RWPE1 (cell line): ENCODE measurements around the gene NCOR2.

Experiments used
- CTCF ChIA-PET: fragments of 350-600 bp; sonication (Branson Sonifier 250); formaldehyde crosslinking; extraction: SDS; loops from one replicate; lab custom pipeline; 2021; lab: Yijun Ruan, JAX
- POLR2A ChIA-PET: fragments of 400-600 bp; formaldehyde crosslinking; extraction: SDS; loops from one replicate; lab custom pipeline; 2020; ENCODE audit warnings: antibody characterized with exemption; ENCODE audit not compliant: low non-redundant PET; lab: Yijun Ruan, JAX
- DNase-seq: peaks from one replicate; pipeline ENCODE4 v3.0.0; 2012; ENCODE audit warnings: low spot score
- H3K27ac ChIP-seq: fragments of 450-650 bp; 2 replicates; pipeline ENCODE4 v1.5.1; 2017
- CTCF ChIP-seq: fragments of 450-650 bp; conservative IDR thresholded peaks from 2 replicates; pipeline ENCODE4 v1.5.1; 2017; ENCODE audit warnings: low read depth, mild to moderate bottlenecking

Gene NCOR2

GRCh38 chr12:124558313-124558712 lies 9.1 kb downstream of the NCOR2 start:
- 0 out of 2 replicates have a peak overlapping the region, but pooled peaks have one; percentile 7 for H3K27ac ChIP-seq
- ChIA-PET POLR2A (no interaction called here), CTCF (no interaction called here)
- TF ChIP-seq CTCF, result no peak
- no peak for DNase-seq

DNA sequence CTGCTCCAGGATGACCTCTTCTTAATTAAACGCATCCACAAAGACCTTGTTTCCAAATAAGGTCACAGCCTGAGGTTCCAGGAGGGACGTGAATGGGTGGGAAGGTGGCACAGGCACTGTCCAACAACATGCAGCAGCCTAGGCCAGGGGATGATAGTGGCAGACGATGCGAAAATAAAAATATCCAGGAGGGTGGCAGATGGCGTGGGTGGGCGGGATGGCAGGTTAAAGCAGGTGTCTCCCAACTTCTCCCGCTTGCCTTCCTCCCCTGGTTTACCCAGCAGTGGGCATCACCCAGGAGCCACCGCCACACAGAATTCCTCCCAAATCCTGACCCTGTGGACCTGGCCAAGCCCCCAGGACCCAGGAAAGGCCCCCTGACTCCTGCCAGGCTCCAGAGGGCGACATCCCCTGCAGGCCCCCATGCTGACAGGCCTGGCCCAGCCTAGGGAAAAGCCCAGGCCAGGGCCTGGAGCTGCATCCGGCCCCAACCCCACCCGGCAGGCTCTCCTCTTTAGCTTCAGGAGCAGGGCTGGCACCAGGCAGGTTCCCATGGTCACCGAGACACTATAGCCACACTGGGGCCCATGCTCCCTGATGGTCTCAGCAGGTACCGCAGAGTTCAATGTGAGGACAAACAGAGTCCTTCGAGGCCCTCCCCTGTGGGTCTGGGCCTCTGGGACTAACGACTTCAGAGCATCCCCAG lies 9.7 kb downstream of the NCOR2 start:
- DNase-seq, result no peak
- no peak for TF ChIP-seq CTCF
- POLR2A ChIA-PET, result no interaction called here
- CTCF ChIA-PET, result interaction anchor here (0.9 kb wide), 1 partner anchor 206 kb away, joined by 4 read pairs; no protein-coding TSS in a partner anchor
- peak overlapping the region; percentile 7; the same call in 1 of the 2 replicates for H3K27ac ChIP-seq

GRCh38 chr12:124556896-124557501 lies 10.4 kb downstream of the NCOR2 start:
- DNase-seq, result no peak
- H3K27ac ChIP-seq, result peak overlapping the region; percentile 7; the same call in 1 of the 2 replicates
- TF ChIP-seq CTCF, result no peak

GRCh38 chr12:124556074-124556466 lies 11.3 kb downstream of the NCOR2 start:
- CTCF ChIA-PET, result no interaction called here
- POLR2A ChIA-PET, result no interaction called here

More at GRCh38 chr12:124556896-124557501, 10.4 kb downstream of the NCOR2 start:
- CTCF ChIA-PET, result interaction anchor here (0.9 kb wide), 1 partner anchor 207 kb away, joined by 4 read pairs; no protein-coding TSS in a partner anchor
- POLR2A ChIA-PET, result no interaction called here

DNA sequence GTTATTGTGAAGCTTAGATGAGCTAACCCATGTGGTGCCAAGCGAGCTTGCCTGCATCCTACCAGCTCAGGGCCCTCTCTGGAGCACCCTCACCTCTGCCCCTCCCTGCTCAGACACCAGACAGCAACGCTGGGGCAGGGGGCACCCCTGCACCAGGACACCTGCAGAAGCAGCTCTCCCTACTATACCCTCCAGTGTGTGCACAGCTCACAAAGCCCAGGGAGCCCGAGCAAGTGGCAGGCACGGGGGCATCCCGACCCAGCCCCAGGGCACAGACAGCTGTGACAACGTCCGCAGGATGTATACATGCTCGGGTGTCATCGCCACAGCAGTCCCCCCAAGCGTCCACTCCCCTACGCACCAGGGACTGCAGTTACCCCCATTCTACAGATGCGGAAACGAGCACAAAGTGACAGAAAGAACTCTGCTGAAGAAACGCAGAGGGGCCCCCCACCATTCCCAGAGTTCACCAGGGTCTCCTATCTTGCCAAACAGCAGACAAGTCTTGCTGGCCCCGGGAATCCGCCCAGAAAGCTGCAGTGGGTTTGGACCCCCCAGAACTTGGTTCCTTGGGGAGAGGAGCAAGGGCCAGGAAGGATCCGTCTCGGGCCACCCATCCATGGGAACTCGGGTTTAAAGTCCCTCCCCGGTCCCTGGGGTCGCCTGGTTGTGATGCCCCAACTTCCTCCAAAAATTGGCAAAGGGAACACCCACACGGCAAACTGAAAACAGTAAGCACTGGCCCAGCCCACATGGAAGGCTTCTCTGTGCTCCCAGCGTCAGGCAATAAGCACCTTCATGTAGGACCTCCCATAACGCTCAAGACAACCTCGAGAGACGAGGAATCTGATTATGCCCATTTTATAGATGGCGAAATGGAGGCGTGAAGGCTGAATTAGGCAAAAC lies 12.0 kb downstream of the NCOR2 start:
- CTCF ChIA-PET, result no interaction called here
- DNase-seq, result no peak
- H3K27ac ChIP-seq, result peak overlapping the region; percentile 89
- TF ChIP-seq CTCF, result no peak
- POLR2A ChIA-PET, result no interaction called here

More at GRCh38 chr12:124556074-124556466, 11.3 kb downstream of the NCOR2 start:
- H3K27ac ChIP-seq, result peak overlapping the region; percentile 89; the same call in 1 of the 2 replicates
- no peak for TF ChIP-seq CTCF
- DNase-seq, result no peak
